ENCODE data around the gene DHTKD1.

The DHTKD1 gene

GRCh38 chr10:12130237-12130872 lies 61.6 kb downstream of the DHTKD1 start:
- peak; percentile 76 for DNase-seq (ENCODE audit: low spot score)
- in situ Hi-C loops (cut with MboI; ENCODE audit: low pct_unique_long_range_greater_than_20kb, low sequenced_read_pairs, unreplicated experiment), result no loop called here
- TF ChIP-seq CTCF (IDR thresholded peaks at IDR 0.05; ENCODE audit: extremely low read depth, insufficient read depth, missing control alignments), result peak; percentile 49

- no peak for DNase-seq (ENCODE audit: low spot score)
- TF ChIP-seq CTCF (IDR thresholded peaks at IDR 0.05; ENCODE audit: extremely low read depth, insufficient read depth, missing control alignments), result no peak
- in situ Hi-C loops (cut with MboI; ENCODE audit: low pct_unique_long_range_greater_than_20kb, low sequenced_read_pairs, unreplicated experiment), result no loop called here
Measured at GRCh38 chr10:12135631-12136030, 66.9 kb downstream of the DHTKD1 start.

GRCh38 chr10:12140038-12140437 lies 71.3 kb downstream of the DHTKD1 start:
- no peak for TF ChIP-seq CTCF (IDR thresholded peaks at IDR 0.05; ENCODE audit: extremely low read depth, insufficient read depth, missing control alignments)
- in situ Hi-C loops (cut with MboI; ENCODE audit: low pct_unique_long_range_greater_than_20kb, low sequenced_read_pairs, unreplicated experiment), result no loop called here
- no peak for DNase-seq (ENCODE audit: low spot score)

GRCh38 chr10:12144538-12144937 lies 75.8 kb downstream of the DHTKD1 start:
- no peak for DNase-seq (ENCODE audit: low spot score)
- no peak for TF ChIP-seq CTCF (IDR thresholded peaks at IDR 0.05; ENCODE audit: extremely low read depth, insufficient read depth, missing control alignments)
- in situ Hi-C loops (cut with MboI; ENCODE audit: low pct_unique_long_range_greater_than_20kb, low sequenced_read_pairs, unreplicated experiment), result no loop called here

GRCh38 chr10:12150163-12150562 lies 81.4 kb downstream of the DHTKD1 start:
- in situ Hi-C loops (cut with MboI; ENCODE audit: low pct_unique_long_range_greater_than_20kb, low sequenced_read_pairs, unreplicated experiment), result no loop called here
- DNase-seq (ENCODE audit: low spot score), result no peak
- no peak for TF ChIP-seq CTCF (IDR thresholded peaks at IDR 0.05; ENCODE audit: extremely low read depth, insufficient read depth, missing control alignments)

GRCh38 chr10:12154516-12154915 lies 85.8 kb downstream of the DHTKD1 start:
- no peak for TF ChIP-seq CTCF (IDR thresholded peaks at IDR 0.05; ENCODE audit: extremely low read depth, insufficient read depth, missing control alignments)
- in situ Hi-C loops (cut with MboI; ENCODE audit: low pct_unique_long_range_greater_than_20kb, low sequenced_read_pairs, unreplicated experiment), result no loop called here
- DNase-seq (ENCODE audit: low spot score), result no peak
